SHP77 treated with DMSO at 0.1 percent for 48 hours (cell line): ENCODE data around the gene NUP133.
A peak's percentile ranks its signal among the peaks of the same experiment; 100 is the strongest.
"Not testable (repeated sequence)": the region's sequence is repeated elsewhere in the genome, so short reads cannot be mapped to it uniquely, and the experiment has no call there.

Experiments
- DNase-seq: peaks from one replicate; lab custom pipeline; 2025; lab: John Stamatoyannopoulos, UW

The NUP133 gene

DNA sequence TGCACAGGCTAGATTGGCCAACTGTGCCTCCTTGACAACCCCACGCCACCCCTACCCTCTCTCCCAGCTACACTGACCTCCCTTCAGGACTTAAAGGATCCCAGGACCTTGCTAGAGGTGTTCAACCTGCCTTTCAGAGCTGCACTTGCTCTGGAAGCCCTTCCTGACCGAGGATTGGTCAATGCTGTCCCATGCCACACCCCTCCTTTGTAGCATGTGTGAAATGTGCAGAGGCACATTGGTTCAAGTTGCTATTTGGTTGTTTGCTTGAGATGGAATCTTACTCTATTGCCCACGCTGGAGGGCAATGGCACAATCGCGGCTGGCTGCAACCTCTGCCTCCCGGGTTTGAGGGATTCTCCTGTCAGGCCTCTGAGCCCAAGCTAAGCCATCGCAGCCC, 96.1 kb downstream of the NUP133 start:
- DNase-seq = no peak

DNA sequence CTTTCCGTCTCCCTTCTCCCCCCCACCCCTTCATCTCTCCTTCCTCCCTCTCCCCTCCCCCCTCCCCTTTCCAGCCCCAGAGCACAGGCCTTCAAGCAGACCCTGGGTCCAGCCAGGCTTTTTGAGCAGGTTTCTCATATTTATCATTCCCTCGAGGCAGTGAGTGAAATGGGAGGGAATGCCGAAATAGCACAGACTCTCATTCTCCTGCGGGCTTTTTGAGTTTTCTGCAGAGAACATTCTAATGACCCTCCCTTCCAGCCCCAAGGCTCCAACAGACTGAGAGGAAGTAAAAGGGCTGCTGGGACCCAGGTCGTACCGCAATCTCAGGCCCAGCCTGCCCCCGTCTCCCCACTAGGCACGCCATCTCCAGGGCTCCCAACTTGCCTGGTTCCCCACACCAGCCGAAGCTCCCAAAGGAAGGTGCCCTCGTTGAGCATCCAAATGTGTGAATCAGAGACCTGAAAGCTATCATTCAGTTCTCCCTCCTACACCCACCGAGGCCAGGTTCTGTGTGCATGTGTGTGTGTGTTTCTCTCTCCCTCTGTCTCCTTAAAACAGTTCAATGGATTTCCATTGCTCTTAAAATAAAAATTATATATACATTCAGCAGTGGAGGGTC, 96.6 kb downstream of the NUP133 start:
- no peak for DNase-seq

GRCh38 chr1:229410692-229411433, 97.3 kb downstream of the NUP133 start:
- DNase-seq = peak; percentile 71

DNA sequence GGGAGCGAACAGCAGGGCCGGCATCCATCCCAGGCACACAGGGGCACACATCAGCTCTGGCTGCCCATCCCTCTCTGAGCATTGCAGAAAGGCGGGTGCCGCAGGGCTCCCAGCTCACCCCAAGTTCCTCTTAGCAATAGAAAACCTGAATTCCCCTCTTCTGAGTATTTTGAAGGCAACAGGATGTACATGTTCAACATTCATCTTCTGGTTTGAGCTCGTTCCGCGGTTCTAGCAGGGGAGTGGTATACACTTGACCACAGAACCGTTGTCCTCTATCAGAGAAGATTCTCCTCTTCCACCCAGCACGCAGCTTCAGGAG, 97.8 kb downstream of the NUP133 start:
- no peak for DNase-seq

DNA sequence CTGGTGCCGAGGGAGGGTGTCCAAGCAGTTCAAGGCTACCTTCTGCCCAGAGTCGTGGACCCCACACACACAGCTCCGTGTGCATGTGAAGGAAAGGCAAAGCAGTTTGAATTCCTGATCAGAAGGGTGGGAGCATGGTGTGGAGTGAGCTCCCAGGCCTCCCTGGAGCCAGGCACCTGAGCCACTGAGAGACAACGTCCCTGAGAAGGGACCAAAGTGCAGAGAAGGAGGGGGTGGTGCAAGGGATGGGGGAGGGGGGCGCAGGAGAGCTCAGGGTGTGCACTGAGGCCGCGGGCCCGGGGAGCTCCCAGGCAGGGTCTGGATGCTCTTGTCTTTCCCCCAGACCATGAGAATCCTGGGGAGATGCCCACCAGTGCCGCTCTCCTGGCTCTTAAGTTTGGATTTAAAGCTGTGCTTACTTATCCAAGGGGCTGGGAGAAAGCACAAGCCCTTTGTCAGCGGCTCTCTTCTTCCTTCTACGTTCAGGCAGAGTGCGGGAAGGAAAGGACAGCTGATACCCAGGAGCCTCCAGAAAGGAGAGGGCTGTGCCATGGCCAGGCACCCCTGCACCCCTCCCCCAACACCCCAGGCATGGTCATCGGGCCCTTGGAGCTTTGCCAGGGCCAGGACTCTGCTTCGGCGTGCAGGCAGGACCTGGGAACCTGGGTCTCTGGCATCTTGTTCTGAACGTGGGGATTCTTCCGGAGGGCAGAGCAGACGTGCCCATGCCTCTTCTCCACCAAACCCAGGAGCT, 98.3 kb downstream of the NUP133 start:
- DNase-seq = no peak

DNA sequence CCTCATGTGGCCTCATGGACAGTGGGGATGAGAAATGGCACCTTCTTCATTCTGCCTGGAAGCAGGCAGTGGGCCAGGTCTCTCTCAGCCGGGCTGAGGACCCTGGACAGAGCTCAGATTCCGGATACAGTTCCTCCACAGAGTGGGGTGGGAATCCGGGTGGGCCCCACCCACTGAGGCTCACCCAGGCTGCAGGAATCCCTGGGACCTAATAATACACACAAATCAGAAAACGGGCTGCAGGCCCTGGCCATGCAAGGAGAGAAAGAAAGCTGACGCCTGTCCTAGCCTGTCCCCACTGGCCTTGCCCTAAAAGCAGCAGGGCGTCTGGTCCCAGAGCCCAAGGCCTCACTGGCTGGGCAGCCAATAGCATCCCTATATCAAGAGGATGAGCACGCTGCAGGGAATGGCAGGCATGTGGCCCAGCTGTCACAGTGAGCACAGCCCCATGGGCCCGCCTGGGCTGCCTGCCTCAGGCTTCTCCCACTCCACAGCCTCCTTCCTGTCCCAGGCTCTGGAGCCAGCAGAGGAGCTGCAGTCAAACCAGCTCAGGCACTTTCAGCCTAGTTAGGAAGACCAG, 99.6 kb downstream of the NUP133 start:
- no peak for DNase-seq

DNA sequence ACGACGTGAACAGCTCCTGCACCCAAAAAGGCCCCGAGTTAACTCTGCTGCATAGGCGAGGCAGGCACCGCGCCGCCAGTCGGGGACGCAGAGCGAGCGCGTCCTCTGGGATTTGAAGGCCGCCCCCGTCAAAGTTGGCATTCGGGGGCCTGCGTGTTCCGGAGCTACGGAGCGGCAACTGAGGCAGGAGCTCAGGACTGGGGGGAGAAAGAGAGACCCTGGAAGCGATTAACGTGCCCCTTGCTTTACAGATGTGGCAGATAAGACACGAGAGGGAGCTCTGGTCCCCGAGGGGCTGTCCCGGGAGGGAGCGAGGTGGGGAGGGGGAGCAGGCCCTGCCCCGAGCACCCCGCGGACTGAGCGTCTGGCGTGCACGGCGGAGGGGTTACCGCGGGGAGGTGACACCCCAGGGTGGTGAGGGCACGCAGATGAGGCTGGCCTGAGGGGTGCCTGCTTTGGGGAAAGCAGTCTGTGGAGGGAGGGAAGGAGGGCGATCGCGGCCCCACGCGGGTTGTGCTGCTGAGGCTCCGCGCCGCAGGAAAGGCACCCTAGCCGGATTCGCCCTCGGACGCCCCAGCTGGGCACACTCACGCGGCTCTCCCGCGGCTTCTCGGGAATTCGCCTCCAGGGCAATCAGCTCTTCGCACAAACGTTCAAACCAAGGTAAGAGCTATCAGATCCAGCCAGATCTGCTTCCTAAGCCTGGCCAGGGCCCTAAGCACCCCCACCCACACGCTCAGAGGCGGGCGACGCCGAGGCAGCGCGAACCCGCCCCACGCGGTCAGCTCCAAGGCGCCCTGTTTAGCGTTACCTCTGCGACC, 100.7 kb downstream of the NUP133 start:
- no peak for DNase-seq

DNA sequence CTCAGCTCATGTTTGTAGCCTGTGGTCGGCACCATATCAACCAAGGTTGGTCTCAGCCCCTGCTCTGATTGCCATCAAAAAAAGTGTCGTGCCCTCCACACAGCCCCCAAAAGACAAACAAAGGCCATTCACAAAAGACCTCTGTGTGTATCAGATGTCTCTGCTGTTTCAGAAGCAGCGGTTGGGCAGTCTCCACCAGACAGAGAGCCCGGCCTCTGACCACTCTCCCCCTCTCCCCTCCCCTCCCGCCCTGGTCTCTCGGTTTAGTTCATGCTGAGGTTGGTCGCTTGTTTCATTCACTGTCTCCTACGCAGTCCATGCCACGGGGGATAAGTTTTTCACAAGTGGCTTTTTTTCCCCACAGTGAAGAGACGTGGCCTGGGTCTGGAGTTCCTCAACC, 101.3 kb downstream of the NUP133 start:
- DNase-seq = no peak

GRCh38 chr1:229403573-229403972, 104.6 kb downstream of the NUP133 start:
- no peak for DNase-seq

DNA sequence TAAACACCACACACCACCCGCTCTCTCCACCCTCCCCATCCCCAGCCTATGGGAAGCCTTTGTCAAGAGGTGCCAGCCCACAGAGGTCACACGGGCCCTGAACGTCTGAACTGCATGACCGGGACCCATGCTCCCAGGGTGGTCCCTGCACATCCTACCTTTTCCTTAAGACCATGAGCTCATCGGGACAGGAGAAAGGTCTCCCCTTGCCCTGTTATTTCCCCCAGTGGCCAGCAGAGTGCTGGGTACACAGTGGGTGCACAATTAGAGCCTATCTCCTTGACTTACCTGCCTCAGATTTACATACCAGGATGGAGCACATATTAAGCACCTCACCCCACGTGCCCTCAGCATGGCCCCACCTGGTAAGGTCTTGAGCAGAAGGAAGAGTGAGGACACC, 105.1 kb downstream of the NUP133 start:
- no peak for DNase-seq

GRCh38 chr1:229402329-229402728, 105.8 kb downstream of the NUP133 start:
- not testable (repeated sequence) for DNase-seq

- no peak for DNase-seq
Measured at GRCh38 chr1:229397762-229398161, 110.4 kb downstream of the NUP133 start.

- no peak for DNase-seq
Measured at GRCh38 chr1:229396585-229397206, 111.4 kb downstream of the NUP133 start.

DNA sequence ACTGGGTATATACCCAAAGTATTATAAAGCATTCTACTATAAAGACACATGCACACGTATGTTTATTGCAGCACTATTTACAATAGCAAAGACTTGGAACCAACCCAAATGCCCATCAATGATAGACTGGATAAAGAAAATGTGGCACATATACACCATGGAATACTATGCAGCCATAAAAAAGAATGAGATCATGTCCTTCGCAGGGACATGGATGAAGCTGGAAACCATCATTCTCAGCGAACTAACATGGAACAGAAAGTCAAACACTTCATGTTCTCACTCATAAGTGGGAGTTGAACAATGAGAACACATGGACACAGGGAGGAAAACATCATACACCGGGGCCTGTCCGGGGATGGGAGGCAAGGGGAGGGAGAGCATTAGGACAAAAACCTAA, 113.6 kb downstream of the NUP133 start:
- not testable (repeated sequence) for DNase-seq

GRCh38 chr1:229392936-229393335, 115.2 kb downstream of the NUP133 start:
- no peak for DNase-seq
